Measurements from ENCODE around the gene SPINK7.

Gene SPINK7

GRCh38 chr5:148343603-148344487 is 31.6 kb downstream of the SPINK7 start:
- no peak for DNase-seq

- DNase-seq: no peak
Measured at GRCh38 chr5:148347706-148348105, 35.5 kb downstream of the SPINK7 start.

GRCh38 chr5:148352696-148353095 is 40.5 kb downstream of the SPINK7 start:
- no peak for DNase-seq

GRCh38 chr5:148353634-148354033 is 41.4 kb downstream of the SPINK7 start:
- DNase-seq: no peak

- peak in 1 of 5 experiments; percentile 67 for DNase-seq
Measured at GRCh38 chr5:148364343-148364742, 52.1 kb downstream of the SPINK7 start.

Data from T-helper 2 cell (primary cell).